ENCODE measurements around the gene SETDB1.
"Not testable (repeated sequence)": the region's sequence is repeated elsewhere in the genome, so short reads cannot be mapped to it uniquely, and the experiment has no call there.

Gene SETDB1

GRCh38 chr1:150928775-150929174 is 2.6 kb downstream of the SETDB1 start:
- H3K27me3 ChIP-seq (ENCODE audit: control insufficient read depth, insufficient read depth, low read length), result not testable (repeated sequence)
- peaks cover 57% of the 10 kb centered on the region for H3K36me3 ChIP-seq (ENCODE audit: control insufficient read depth, insufficient read depth, low read length)

GRCh38 chr1:150931773-150932172 is 5.6 kb downstream of the SETDB1 start:
- Histone ChIP-seq H3K9me3 (ENCODE audit: control insufficient read depth, insufficient read depth, low read depth, low read length) (0 out of 2 replicates have a peak, but pooled peaks cover 2% of the 10 kb centered on the region), H3K4me1 (ENCODE audit: control insufficient read depth, insufficient read depth, low read length) (no peaks in the 10 kb centered on the region), H3K27ac (ENCODE audit: low read depth, low read length) (no peak overlapping the region), H3K9ac (ENCODE audit: low read length) (no peak overlapping the region), H3K36me3 (ENCODE audit: control insufficient read depth, insufficient read depth, low read length) (peaks cover 79% of the 10 kb centered on the region), H3K4me3 (ENCODE audit: low read depth, low read length) (no peak overlapping the region), H3K27me3 (ENCODE audit: control insufficient read depth, insufficient read depth, low read length) (no peaks in the 10 kb centered on the region)

More at GRCh38 chr1:150928775-150929174, 2.6 kb downstream of the SETDB1 start:
- not testable (repeated sequence) for H3K9ac ChIP-seq (ENCODE audit: low read length); H3K27ac ChIP-seq (ENCODE audit: low read depth, low read length); H3K9me3 ChIP-seq (ENCODE audit: control insufficient read depth, insufficient read depth, low read depth, low read length); H3K4me1 ChIP-seq (ENCODE audit: control insufficient read depth, insufficient read depth, low read length); H3K4me3 ChIP-seq (ENCODE audit: low read depth, low read length)

GRCh38 chr1:150944856-150945255 is 18.7 kb downstream of the SETDB1 start:
- H3K27me3 ChIP-seq (ENCODE audit: control insufficient read depth, insufficient read depth, low read length), result no peaks in the 10 kb centered on the region
- H3K27ac ChIP-seq (ENCODE audit: low read depth, low read length), result no peak overlapping the region
- H3K4me3 ChIP-seq (ENCODE audit: low read depth, low read length), result no peak overlapping the region
- H3K4me1 ChIP-seq (ENCODE audit: control insufficient read depth, insufficient read depth, low read length), result no peaks in the 10 kb centered on the region
- H3K36me3 ChIP-seq (ENCODE audit: control insufficient read depth, insufficient read depth, low read length), result peaks cover 95% of the 10 kb centered on the region
- no peak overlapping the region for H3K9ac ChIP-seq (ENCODE audit: low read length)
- H3K9me3 ChIP-seq (ENCODE audit: control insufficient read depth, insufficient read depth, low read depth, low read length), result no peaks in the 10 kb centered on the region

GRCh38 chr1:150954708-150955107 is 28.5 kb downstream of the SETDB1 start:
- Histone ChIP-seq H3K27ac (ENCODE audit: low read depth, low read length) (no peak overlapping the region), H3K9ac (ENCODE audit: low read length) (no peak overlapping the region), H3K27me3 (ENCODE audit: control insufficient read depth, insufficient read depth, low read length) (no peaks in the 10 kb centered on the region), H3K9me3 (ENCODE audit: control insufficient read depth, insufficient read depth, low read depth, low read length) (no peaks in the 10 kb centered on the region), H3K4me3 (ENCODE audit: low read depth, low read length) (no peak overlapping the region), H3K4me1 (ENCODE audit: control insufficient read depth, insufficient read depth, low read length) (no peaks in the 10 kb centered on the region), H3K36me3 (ENCODE audit: control insufficient read depth, insufficient read depth, low read length) (peaks cover 80% of the 10 kb centered on the region)

GRCh38 chr1:150955280-150955679 is 29.1 kb downstream of the SETDB1 start:
- Histone ChIP-seq H3K27me3 (ENCODE audit: control insufficient read depth, insufficient read depth, low read length) (no peaks in the 10 kb centered on the region), H3K4me1 (ENCODE audit: control insufficient read depth, insufficient read depth, low read length) (no peaks in the 10 kb centered on the region), H3K36me3 (ENCODE audit: control insufficient read depth, insufficient read depth, low read length) (peaks cover 81% of the 10 kb centered on the region), H3K9ac (ENCODE audit: low read length) (no peak overlapping the region), H3K9me3 (ENCODE audit: control insufficient read depth, insufficient read depth, low read depth, low read length) (no peaks in the 10 kb centered on the region), H3K27ac (ENCODE audit: low read depth, low read length) (no peak overlapping the region), H3K4me3 (ENCODE audit: low read depth, low read length) (no peak overlapping the region)

GRCh38 chr1:150957666-150958065 is 31.5 kb downstream of the SETDB1 start:
- H3K9me3 ChIP-seq (ENCODE audit: control insufficient read depth, insufficient read depth, low read depth, low read length), result no peaks in the 10 kb centered on the region
- peaks cover 83% of the 10 kb centered on the region for H3K36me3 ChIP-seq (ENCODE audit: control insufficient read depth, insufficient read depth, low read length)
- H3K9ac ChIP-seq (ENCODE audit: low read length), result no peak overlapping the region
- no peaks in the 10 kb centered on the region for H3K27me3 ChIP-seq (ENCODE audit: control insufficient read depth, insufficient read depth, low read length)
- no peak overlapping the region for H3K4me3 ChIP-seq (ENCODE audit: low read depth, low read length)
- no peak overlapping the region for H3K27ac ChIP-seq (ENCODE audit: low read depth, low read length)
- no peaks in the 10 kb centered on the region for H3K4me1 ChIP-seq (ENCODE audit: control insufficient read depth, insufficient read depth, low read length)

GRCh38 chr1:150960646-150961045 is 34.5 kb downstream of the SETDB1 start:
- no peak overlapping the region for H3K9ac ChIP-seq (ENCODE audit: low read length)
- no peaks in the 10 kb centered on the region for H3K4me1 ChIP-seq (ENCODE audit: control insufficient read depth, insufficient read depth, low read length)
- H3K9me3 ChIP-seq (ENCODE audit: control insufficient read depth, insufficient read depth, low read depth, low read length), result no peaks in the 10 kb centered on the region
- no peaks in the 10 kb centered on the region for H3K27me3 ChIP-seq (ENCODE audit: control insufficient read depth, insufficient read depth, low read length)
- no peak overlapping the region for H3K4me3 ChIP-seq (ENCODE audit: low read depth, low read length)
- peaks cover 88% of the 10 kb centered on the region for H3K36me3 ChIP-seq (ENCODE audit: control insufficient read depth, insufficient read depth, low read length)
- no peak overlapping the region for H3K27ac ChIP-seq (ENCODE audit: low read depth, low read length)

GRCh38 chr1:150961756-150962155 is 35.6 kb downstream of the SETDB1 start:
- Histone ChIP-seq H3K4me3 (ENCODE audit: low read depth, low read length) (no peak overlapping the region), H3K27ac (ENCODE audit: low read depth, low read length) (no peak overlapping the region), H3K27me3 (ENCODE audit: control insufficient read depth, insufficient read depth, low read length) (no peaks in the 10 kb centered on the region), H3K9me3 (ENCODE audit: control insufficient read depth, insufficient read depth, low read depth, low read length) (no peaks in the 10 kb centered on the region), H3K36me3 (ENCODE audit: control insufficient read depth, insufficient read depth, low read length) (peaks cover 92% of the 10 kb centered on the region), H3K9ac (ENCODE audit: low read length) (no peak overlapping the region), H3K4me1 (ENCODE audit: control insufficient read depth, insufficient read depth, low read length) (no peaks in the 10 kb centered on the region)

GRCh38 chr1:150963321-150964163 is 37.4 kb downstream of the SETDB1 start:
- H3K36me3 ChIP-seq (ENCODE audit: control insufficient read depth, insufficient read depth, low read length), result peaks cover 98% of the 10 kb centered on the region
- H3K27ac ChIP-seq (ENCODE audit: low read depth, low read length), result no peak overlapping the region
- no peak overlapping the region for H3K9ac ChIP-seq (ENCODE audit: low read length)
- no peaks in the 10 kb centered on the region for H3K4me1 ChIP-seq (ENCODE audit: control insufficient read depth, insufficient read depth, low read length)
- H3K27me3 ChIP-seq (ENCODE audit: control insufficient read depth, insufficient read depth, low read length), result no peaks in the 10 kb centered on the region
- no peak overlapping the region for H3K4me3 ChIP-seq (ENCODE audit: low read depth, low read length)
- no peaks in the 10 kb centered on the region for H3K9me3 ChIP-seq (ENCODE audit: control insufficient read depth, insufficient read depth, low read depth, low read length)

- H3K9ac ChIP-seq (ENCODE audit: low read length), result no peak overlapping the region
- H3K4me1 ChIP-seq (ENCODE audit: control insufficient read depth, insufficient read depth, low read length), result no peaks in the 10 kb centered on the region
- no peaks in the 10 kb centered on the region for H3K9me3 ChIP-seq (ENCODE audit: control insufficient read depth, insufficient read depth, low read depth, low read length)
- no peak overlapping the region for H3K4me3 ChIP-seq (ENCODE audit: low read depth, low read length)
- no peaks in the 10 kb centered on the region for H3K27me3 ChIP-seq (ENCODE audit: control insufficient read depth, insufficient read depth, low read length)
- H3K27ac ChIP-seq (ENCODE audit: low read depth, low read length), result no peak overlapping the region
- peaks cover 99% of the 10 kb centered on the region for H3K36me3 ChIP-seq (ENCODE audit: control insufficient read depth, insufficient read depth, low read length)
Measured at GRCh38 chr1:150964164-150964489, 38.0 kb downstream of the SETDB1 start.

GRCh38 chr1:150965605-150966004 is 39.4 kb downstream of the SETDB1 start:
- Histone ChIP-seq H3K4me1 (ENCODE audit: control insufficient read depth, insufficient read depth, low read length) (peaks cover 4% of the 10 kb centered on the region), H3K4me3 (ENCODE audit: low read depth, low read length) (no peak overlapping the region), H3K9ac (ENCODE audit: low read length) (no peak overlapping the region), H3K27me3 (ENCODE audit: control insufficient read depth, insufficient read depth, low read length) (no peaks in the 10 kb centered on the region), H3K36me3 (ENCODE audit: control insufficient read depth, insufficient read depth, low read length) (peaks cover 84% of the 10 kb centered on the region), H3K9me3 (ENCODE audit: control insufficient read depth, insufficient read depth, low read depth, low read length) (no peaks in the 10 kb centered on the region), H3K27ac (ENCODE audit: low read depth, low read length) (no peak overlapping the region)

All from HUES6 (cell line).